IMR-90 (cell line): ENCODE results near the gene SLC18A3. TPM values are rescaled to one million over a fixed set of nuclear protein-coding genes. Genes with fewer than 3 reads are reported as not detected.

ENCODE experiments used
- ATAC-seq: fragments of 200-7000 bp; cut with Tn5 transposase; 2 replicates; pipeline ENCODE4 v1.9.1; 2020; ENCODE audit warnings: low read depth, mild to moderate bottlenecking, moderate library complexity
- BruUV-seq: library from RNA; stranded (reverse); fragments of 400-500 nt; replicated peaks from 2 replicates; lab custom pipeline; 2021; lab: Mats Ljungman, UMichigan
- CTCF ChIA-PET: fragments of 300-600 bp; formaldehyde crosslinking; extraction: SDS; loops from one replicate; lab custom pipeline; 2021; ENCODE audit warnings: antibody characterized with exemption; lab: Yijun Ruan, JAX
- POLR2A ChIA-PET: fragments of 300-600 bp; sonication (Branson Sonifier 250); formaldehyde crosslinking; loops from one replicate; lab custom pipeline; 2022; ENCODE audit warnings: antibody characterized with exemption; ENCODE audit not compliant: unreplicated experiment; lab: Charles Lee
- DNase-seq: peaks from one replicate; pipeline ENCODE4 v3.0.0; 2013
- H2AFZ ChIP-seq: replicated peaks from 2 replicates; pipeline ENCODE3; 2013; ENCODE audit warnings: low read length, mild to moderate bottlenecking; ENCODE audit not compliant: poor library complexity
- H2AK5ac ChIP-seq: 2 replicates; pipeline ENCODE4 v1.6.1; 2013; ENCODE audit warnings: low read depth, low read length, inconsistent platforms
- H2AK9ac ChIP-seq: replicated peaks from 2 replicates; pipeline ENCODE3; 2013; ENCODE audit warnings: mild to moderate bottlenecking, low read depth, low read length, moderate library complexity; ENCODE audit not compliant: poor library complexity
- H2BK120ac ChIP-seq: 2 replicates; pipeline ENCODE4 v1.6.1; 2013; ENCODE audit warnings: low read depth, low read length, inconsistent platforms
- H2BK15ac ChIP-seq: 3 replicates; pipeline ENCODE4 v1.6.1; 2013; ENCODE audit warnings: low read depth, low read length, inconsistent platforms
- H2BK20ac ChIP-seq: 2 replicates; pipeline ENCODE4 v1.6.1; 2013; ENCODE audit warnings: low read depth, mild to moderate bottlenecking, inconsistent platforms, low read length, moderate library complexity
- H2BK5ac ChIP-seq: 2 replicates; pipeline ENCODE4 v1.6.1; 2013; ENCODE audit warnings: mild to moderate bottlenecking, low read depth, low read length, inconsistent platforms; ENCODE audit not compliant: poor library complexity, severe bottlenecking
- H3K14ac ChIP-seq: replicated peaks from 2 replicates; pipeline ENCODE4 v1.6.1; 2013; ENCODE audit warnings: low read depth, low read length, inconsistent platforms
- H3K18ac ChIP-seq: 2 replicates; pipeline ENCODE4 v1.6.1; 2013; ENCODE audit warnings: low read depth, low read length, control low read depth
- H3K23ac ChIP-seq: 2 replicates; pipeline ENCODE4 v1.6.1; 2013; ENCODE audit warnings: low read depth, low read length, inconsistent platforms
- H3K27ac ChIP-seq: 2 replicates; pipeline ENCODE4 v1.5.1; 2013; ENCODE audit warnings: mild to moderate bottlenecking, control low read depth, low read length; ENCODE audit not compliant: insufficient read depth
- H3K27me3 ChIP-seq: 2 replicates; pipeline ENCODE4 v1.6.1; 2013; ENCODE audit warnings: low read length; ENCODE audit not compliant: control insufficient read depth, insufficient read depth
- H3K36me3 ChIP-seq: 2 replicates; pipeline ENCODE4 v1.6.1; 2013; ENCODE audit warnings: low read length, mixed read lengths; ENCODE audit not compliant: control insufficient read depth, insufficient read depth
- H3K4ac ChIP-seq: 2 replicates; pipeline ENCODE4 v1.6.1; 2013; ENCODE audit warnings: low read depth, low read length, inconsistent platforms
- H3K4me1 ChIP-seq: 2 replicates; pipeline ENCODE4 v1.6.1; 2013; ENCODE audit warnings: low read length, mixed read lengths; ENCODE audit not compliant: control insufficient read depth, insufficient read depth
- H3K4me2 ChIP-seq: 2 replicates; pipeline ENCODE4 v1.6.1; 2013; ENCODE audit warnings: low read depth, mild to moderate bottlenecking, control low read depth, low read length, moderate library complexity
- H3K4me3 ChIP-seq: 2 replicates; pipeline ENCODE4 v1.5.1; 2013; ENCODE audit warnings: low read depth, mild to moderate bottlenecking, control low read depth, low read length, moderate library complexity; ENCODE audit not compliant: insufficient read depth
- H3K56ac ChIP-seq: 2 replicates; pipeline ENCODE4 v1.6.1; 2013; ENCODE audit warnings: low read length, inconsistent platforms; ENCODE audit not compliant: insufficient read depth; ENCODE audit errors: extremely low read depth
- H3K79me1 ChIP-seq, 2 experiments: 2 replicates each; pipeline ENCODE4 v1.6.1; 2013; ENCODE audit warnings: low read length in 2 of 2, inconsistent platforms in 1 of 2, low read depth in 1 of 2
- H3K9ac ChIP-seq: 2 replicates; pipeline ENCODE4 v1.6.1; 2013; ENCODE audit warnings: low read depth, low read length, control low read depth
- H3K9me1 ChIP-seq: 2 replicates; pipeline ENCODE4 v1.6.1; 2013; ENCODE audit warnings: low read length, inconsistent platforms; ENCODE audit not compliant: insufficient read depth
- H3K9me3 ChIP-seq: 2 replicates; pipeline ENCODE4 v1.6.1; 2013; ENCODE audit warnings: low read length; ENCODE audit not compliant: control insufficient read depth, insufficient read depth
- H4K20me1 ChIP-seq: 2 replicates; pipeline ENCODE4 v1.6.1; 2013; ENCODE audit warnings: low read length, inconsistent platforms; ENCODE audit not compliant: insufficient read depth
- H4K5ac ChIP-seq: 2 replicates; pipeline ENCODE4 v1.6.1; 2013; ENCODE audit warnings: mild to moderate bottlenecking, low read depth, low read length, control low read depth
- H4K8ac ChIP-seq, 2 experiments: 2 replicates each; pipeline ENCODE4 v1.6.1; 2013; ENCODE audit warnings: low read depth in 2 of 2, low read length in 2 of 2, control low read depth in 1 of 2, inconsistent platforms in 1 of 2
- H4K91ac ChIP-seq: 2 replicates; pipeline ENCODE4 v1.6.1; 2013; ENCODE audit warnings: low read depth, low read length, inconsistent platforms; ENCODE audit not compliant: insufficient read depth
- BHLHE40 ChIP-seq: fragments of 150-350 bp; IDR thresholded peaks from 2 replicates; pipeline ENCODE4 v1.6.1; 2016; ENCODE audit warnings: mild to moderate bottlenecking, low read depth, low read length
- CEBPB ChIP-seq: IDR thresholded peaks from 2 replicates; pipeline ENCODE4 v1.6.1; 2012; ENCODE audit warnings: low read depth, low read length, improper control_type of control experiment
- FOS ChIP-seq: fragments of 150-350 bp; IDR thresholded peaks from 2 replicates; pipeline ENCODE4 v1.6.1; 2016; ENCODE audit warnings: low read depth, low read length
- MAFK ChIP-seq: IDR thresholded peaks from 2 replicates; pipeline ENCODE4 v1.6.1; 2012; ENCODE audit warnings: low read depth, low read length, improper control_type of control experiment
- RAD21 ChIP-seq: IDR thresholded peaks from 2 replicates; pipeline ENCODE4 v1.6.1; 2012; ENCODE audit warnings: low read length, improper control_type of control experiment
- RCOR1 ChIP-seq: IDR thresholded peaks from 2 replicates; pipeline ENCODE4 v1.6.1; 2012; ENCODE audit warnings: mild to moderate bottlenecking, low read length, improper control_type of control experiment; ENCODE audit not compliant: insufficient replicate concordance
- RFX5 ChIP-seq: IDR thresholded peaks from 2 replicates; pipeline ENCODE4 v1.8.0; 2012; ENCODE audit warnings: low read depth, mild to moderate bottlenecking, low read length, moderate library complexity
- SMC3 ChIP-seq: fragments of 150-350 bp; IDR thresholded peaks from 2 replicates; pipeline ENCODE4 v1.6.1; 2016; ENCODE audit warnings: low read depth, mild to moderate bottlenecking, antibody characterized with exemption, low read length, moderate library complexity
- WGBS, 2 experiments: methylation state at CpG; one replicate each; pipeline versions ENCODE4 v1.1.5 to v1.1.7; 2013; ENCODE audit warnings: missing lambda C conversion rate in 2 of 2; ENCODE audit not compliant: insufficient read length in 1 of 2; ENCODE audit errors: extremely low coverage in 2 of 2; 5-methylcytosine and 5-hydroxymethylcytosine counted together
- dilution Hi-C: fragments of 300-500 bp; cut with HindIII; formaldehyde crosslinking; loops from one replicate; pipeline ENCODE4 v1.14.3; 2018; ENCODE audit warnings: low sequenced_read_pairs; ENCODE audit not compliant: unreplicated experiment
- in situ Hi-C: fragments of 300-500 bp; cut with MboI; formaldehyde crosslinking; loops from 3 replicates; pipeline ENCODE4 v1.14.3; 2019; ENCODE audit warnings: low sequenced_read_pairs, inconsistent platforms, mixed read lengths
- intact Hi-C: fragments of 100-400 bp; cut with micrococcal nuclease; formaldehyde crosslinking; loops from 2 replicates; pipeline ENCODE4 v1.10.0; 2022
- polyA plus RNA-seq, 3 experiments: library from polyadenylated mRNA; depleted of rRNA; stranded (reverse); fragments of >200 nt; gene quantifications; 2 replicates each; pipeline ENCODE4 v1.2.3, GENCODE V29; 2012; ENCODE audit warnings: low replicate concordance in 1 of 3
- total RNA-seq: library from RNA; depleted of rRNA; stranded (reverse); fragments of >200 nt; gene quantifications from 2 replicates; pipeline ENCODE4 v1.2.3, GENCODE V29; 2012
- TF ChIP-seq, protein P1 (sequence below): fragments of 150-350 bp; IDR thresholded peaks from 2 replicates; pipeline ENCODE4 v1.6.1; 2017; ENCODE audit warnings: mild to moderate bottlenecking, antibody characterized with exemption, low read length, low read depth
- TF ChIP-seq, protein P2 (sequence below): conservative IDR thresholded peaks from 2 replicates; pipeline ENCODE4 v1.5.1; 2012; ENCODE audit warnings: mild to moderate bottlenecking, low read depth, low read length, improper control_type of control experiment
- TF ChIP-seq, protein P3 (sequence below): fragments of 150-350 bp; IDR thresholded peaks from 2 replicates; pipeline ENCODE4 v1.6.1; 2016; ENCODE audit warnings: low read depth, mild to moderate bottlenecking, low read length, moderate library complexity, borderline replicate concordance

The SLC18A3 gene
- total and polyA plus RNA-seq, 2 of the 4 experiments (the other 2 are of a cell fraction), result not detected

DNA sequence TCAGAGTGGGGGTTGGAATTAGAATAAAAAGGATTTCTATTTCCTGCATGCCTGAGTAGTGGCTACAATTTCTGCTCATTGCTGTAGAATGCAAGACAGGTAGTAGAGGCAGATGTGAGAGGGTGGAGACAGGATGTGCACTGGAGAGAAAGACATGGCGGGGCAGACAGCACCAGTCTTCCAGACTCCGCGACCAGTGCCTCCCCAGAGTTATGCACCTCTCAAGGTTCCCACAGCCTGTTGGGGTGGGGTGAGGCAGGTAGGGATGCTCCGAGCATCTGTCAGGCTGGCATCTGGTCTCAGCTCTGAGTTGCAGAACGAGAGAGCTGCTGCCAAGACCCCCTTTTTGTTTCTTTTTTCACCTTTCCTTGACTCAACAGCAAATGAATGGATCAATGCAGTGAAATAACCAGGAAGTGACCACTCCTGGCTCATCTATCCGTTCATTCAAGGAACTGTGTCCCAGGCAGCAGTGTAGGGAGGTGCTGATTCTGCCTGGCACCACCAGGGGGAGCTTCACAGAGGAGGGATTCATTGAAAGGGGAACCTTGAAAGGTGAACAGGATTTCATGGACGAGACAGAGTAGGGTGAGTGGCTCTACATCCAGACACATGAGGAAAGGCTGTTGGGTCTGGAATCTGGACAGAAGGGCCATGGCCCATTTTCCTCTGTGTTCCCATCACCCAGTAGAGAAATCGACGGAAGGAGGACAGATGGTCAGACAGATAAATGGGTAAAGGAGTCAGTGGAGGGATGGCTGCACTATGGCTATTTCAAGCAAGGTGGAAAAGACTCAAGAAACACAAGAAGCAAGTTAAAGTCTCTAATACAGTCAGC lies 17.2 kb upstream of the SLC18A3 start:
- no peak overlapping the region for H2BK120ac ChIP-seq
- no peaks in the 10 kb centered on the region for H4K20me1 ChIP-seq
- no peak overlapping the region for H4K91ac ChIP-seq
- H2AFZ ChIP-seq, result no peak overlapping the region
- H3K9me1 ChIP-seq, result no peaks in the 10 kb centered on the region
- peak; percentile 43 for DNase-seq
- dilution Hi-C loops (no loop called here), in situ Hi-C loops (loop anchor here (10.0 kb wide), 2 partner anchors 322 to 622 kb away; no protein-coding TSS in a partner anchor), intact Hi-C loops (loop anchor here (1.0 to 10.0 kb wide), 5 partner anchors 169 to 628 kb away; partner anchors contain the start of genes OGDHL, PARG, TIMM23B and WASHC2A)
- H3K4me3 ChIP-seq, result no peak overlapping the region
- no peak overlapping the region for H3K27ac ChIP-seq
- no peaks in the 10 kb centered on the region for H3K4me1 ChIP-seq
- H3K14ac ChIP-seq, result no peak overlapping the region
- H2AK5ac ChIP-seq, result no peak overlapping the region
- no peaks in the 10 kb centered on the region for H3K79me1 ChIP-seq
- peak; percentile 51 for TF ChIP-seq RAD21
- TF ChIP-seq, protein P1, sequence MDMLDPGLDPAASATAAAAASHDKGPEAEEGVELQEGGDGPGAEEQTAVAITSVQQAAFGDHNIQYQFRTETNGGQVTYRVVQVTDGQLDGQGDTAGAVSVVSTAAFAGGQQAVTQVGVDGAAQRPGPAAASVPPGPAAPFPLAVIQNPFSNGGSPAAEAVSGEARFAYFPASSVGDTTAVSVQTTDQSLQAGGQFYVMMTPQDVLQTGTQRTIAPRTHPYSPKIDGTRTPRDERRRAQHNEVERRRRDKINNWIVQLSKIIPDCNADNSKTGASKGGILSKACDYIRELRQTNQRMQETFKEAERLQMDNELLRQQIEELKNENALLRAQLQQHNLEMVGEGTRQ, result no peak
- no peak for TF ChIP-seq CEBPB
- TF ChIP-seq RFX5, result no peak
- peak; percentile 49 for TF ChIP-seq SMC3
- TF ChIP-seq BHLHE40, result no peak
- TF ChIP-seq RCOR1, result no peak
- TF ChIP-seq, protein P2, sequence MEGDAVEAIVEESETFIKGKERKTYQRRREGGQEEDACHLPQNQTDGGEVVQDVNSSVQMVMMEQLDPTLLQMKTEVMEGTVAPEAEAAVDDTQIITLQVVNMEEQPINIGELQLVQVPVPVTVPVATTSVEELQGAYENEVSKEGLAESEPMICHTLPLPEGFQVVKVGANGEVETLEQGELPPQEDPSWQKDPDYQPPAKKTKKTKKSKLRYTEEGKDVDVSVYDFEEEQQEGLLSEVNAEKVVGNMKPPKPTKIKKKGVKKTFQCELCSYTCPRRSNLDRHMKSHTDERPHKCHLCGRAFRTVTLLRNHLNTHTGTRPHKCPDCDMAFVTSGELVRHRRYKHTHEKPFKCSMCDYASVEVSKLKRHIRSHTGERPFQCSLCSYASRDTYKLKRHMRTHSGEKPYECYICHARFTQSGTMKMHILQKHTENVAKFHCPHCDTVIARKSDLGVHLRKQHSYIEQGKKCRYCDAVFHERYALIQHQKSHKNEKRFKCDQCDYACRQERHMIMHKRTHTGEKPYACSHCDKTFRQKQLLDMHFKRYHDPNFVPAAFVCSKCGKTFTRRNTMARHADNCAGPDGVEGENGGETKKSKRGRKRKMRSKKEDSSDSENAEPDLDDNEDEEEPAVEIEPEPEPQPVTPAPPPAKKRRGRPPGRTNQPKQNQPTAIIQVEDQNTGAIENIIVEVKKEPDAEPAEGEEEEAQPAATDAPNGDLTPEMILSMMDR, result peak; percentile 77
- no peak for TF ChIP-seq MAFK
- no peak for TF ChIP-seq FOS
- TF ChIP-seq, protein P3, sequence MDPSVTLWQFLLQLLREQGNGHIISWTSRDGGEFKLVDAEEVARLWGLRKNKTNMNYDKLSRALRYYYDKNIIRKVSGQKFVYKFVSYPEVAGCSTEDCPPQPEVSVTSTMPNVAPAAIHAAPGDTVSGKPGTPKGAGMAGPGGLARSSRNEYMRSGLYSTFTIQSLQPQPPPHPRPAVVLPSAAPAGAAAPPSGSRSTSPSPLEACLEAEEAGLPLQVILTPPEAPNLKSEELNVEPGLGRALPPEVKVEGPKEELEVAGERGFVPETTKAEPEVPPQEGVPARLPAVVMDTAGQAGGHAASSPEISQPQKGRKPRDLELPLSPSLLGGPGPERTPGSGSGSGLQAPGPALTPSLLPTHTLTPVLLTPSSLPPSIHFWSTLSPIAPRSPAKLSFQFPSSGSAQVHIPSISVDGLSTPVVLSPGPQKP, result no peak
- H3K4ac ChIP-seq, result no peak overlapping the region
- H2AK9ac ChIP-seq, result peak overlapping the region; percentile 1
- H3K36me3 ChIP-seq, result no peaks in the 10 kb centered on the region
- peaks cover 11% of the 10 kb centered on the region for H3K27me3 ChIP-seq
- H2BK5ac ChIP-seq, result no peak overlapping the region
- ChIA-PET CTCF (interaction anchor here (0.6 to 1.5 kb wide), 8 partner anchors 8 to 632 kb away, joined by 3 to 6 read pairs (median 4); partner anchors contain the start of gene ERCC6), POLR2A (interaction anchor here (0.6 kb wide), 1 partner anchor 1077 kb away, joined by 4 read pairs; no protein-coding TSS in a partner anchor)
- no peak overlapping the region for H3K4me2 ChIP-seq
- no peak overlapping the region for H2BK15ac ChIP-seq
- H4K5ac ChIP-seq, result no peak overlapping the region
- ATAC-seq, result peak; percentile 84
- H3K9ac ChIP-seq, result no peak overlapping the region
- BruUV-seq, result no TSS peak
- H2BK20ac ChIP-seq, result no peak overlapping the region
- no peak overlapping the region for H3K18ac ChIP-seq
- no peaks in the 10 kb centered on the region for H3K9me3 ChIP-seq
- H4K8ac ChIP-seq, result no peak overlapping the region
- no peak overlapping the region for H3K23ac ChIP-seq
- 63% methylated on average over 1 of the region's 9 CpGs; no CpG with 5 or more reads in 1 of the 2 experiments for WGBS, 2 experiments
- H3K56ac ChIP-seq, result no peak overlapping the region
